ENCODE results near the gene CKM.
A peak's percentile ranks its signal among the peaks of the same experiment; 100 is the strongest.

Gene CKM

DNA sequence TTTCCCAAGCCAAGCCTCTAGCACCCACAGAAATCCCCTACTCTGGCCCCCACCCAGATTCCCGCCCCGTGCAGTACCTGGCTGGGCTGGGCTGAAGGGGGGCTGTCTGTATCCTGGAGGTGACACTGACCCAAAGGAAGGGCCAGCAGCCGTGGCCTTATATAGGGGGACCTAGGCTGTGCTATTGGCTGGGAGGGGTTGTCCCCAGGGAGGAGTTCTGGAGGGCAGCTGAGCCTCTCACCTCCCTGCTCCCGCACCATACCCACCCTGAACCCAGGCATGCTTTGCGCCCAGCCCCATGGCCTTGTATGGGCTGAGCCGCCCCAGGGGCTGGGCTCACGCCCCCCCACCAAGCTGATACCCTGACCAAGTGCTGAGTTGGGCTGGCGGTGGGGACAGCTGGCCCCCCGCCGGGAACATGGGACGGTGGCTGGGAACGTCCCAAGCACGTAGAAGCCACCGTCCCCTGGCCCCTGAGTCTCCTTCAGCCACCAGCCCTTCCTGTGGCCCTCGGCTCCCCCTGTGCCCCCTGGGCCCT, at the start of gene CKM:
Gene CKM, minus strand, starts transcription at position 132 of the 538 bp plus-strand sequence. CDS start 3,162 bp downstream, outside the sequence.
- no peaks in the 10 kb centered on the region for H3K36me3 ChIP-seq (ENCODE audit: control insufficient read depth in 5 of 5, insufficient read depth in 5 of 5, low read length in 5 of 5)
- peaks cover 0 to 14% (median 10%) of the 10 kb centered on the region in 5 donors for H3K4me1 ChIP-seq (ENCODE audit: control insufficient read depth in 5 of 5, insufficient read depth in 5 of 5, low read length in 5 of 5)
- peak within 1 kb of the TSS in 1 of 5 donors; percentile 0 for H3K4me3 ChIP-seq (ENCODE audit: low read depth in 1 of 5, low read length in 5 of 5)
- no peak within 1 kb of the TSS for H3K27ac ChIP-seq (ENCODE audit: low read depth, low read length)
- peaks cover 19 to 33% (median 27%) of the 10 kb centered on the region in 5 donors for H3K27me3 ChIP-seq (ENCODE audit: control insufficient read depth in 5 of 5, insufficient read depth in 4 of 5, low read length in 5 of 5)
- no peak within 1 kb of the TSS for H3K9ac ChIP-seq (ENCODE audit: low read length in 5 of 5)
- H3K9me3 ChIP-seq (ENCODE audit: control insufficient read depth in 5 of 5, low read length in 5 of 5), result no peaks in the 10 kb centered on the region

DNA sequence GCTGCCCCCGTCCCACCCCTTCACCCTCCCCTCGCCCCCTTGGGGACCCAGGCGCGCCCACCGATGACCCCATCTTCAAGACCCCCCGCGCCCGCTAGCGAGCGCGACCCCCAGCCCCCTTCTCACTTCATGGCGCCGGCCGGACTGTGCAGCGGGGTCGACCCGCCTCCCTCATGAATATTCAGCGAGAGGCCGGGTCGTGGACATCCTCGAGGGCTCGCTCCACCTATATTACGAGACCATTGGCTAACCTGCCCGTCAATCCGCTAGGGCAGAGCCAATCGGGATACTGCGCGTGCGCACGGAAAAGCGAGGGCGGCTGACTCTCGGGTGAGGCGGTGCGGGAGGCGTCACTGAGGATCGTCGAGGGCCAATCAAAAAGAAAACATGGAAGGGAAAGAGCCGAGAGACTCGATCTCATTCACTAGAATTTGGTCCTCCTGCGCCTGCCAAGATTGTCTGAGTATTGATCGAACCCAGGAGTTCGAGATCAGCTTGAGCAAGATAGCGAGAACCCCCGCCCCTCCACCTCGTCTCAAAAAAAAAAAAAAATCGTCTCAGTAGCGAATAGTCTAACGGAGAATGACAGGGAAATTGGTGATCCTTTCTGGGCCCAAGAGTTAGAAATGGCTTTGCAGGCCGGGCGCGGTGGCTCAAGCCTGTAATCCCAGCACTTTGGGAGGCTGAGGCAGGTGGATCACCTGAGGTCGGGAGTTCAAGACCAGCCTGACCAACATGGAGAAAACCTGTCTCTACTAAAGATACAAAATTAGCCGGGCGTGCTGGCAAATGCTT, 47.9 kb upstream of the CKM start, which contains the start of gene ERCC2:
Gene ERCC2, minus strand, starts transcription at position 164 of the 795 bp plus-strand sequence. Its CDS starts 33 bp downstream, at position 131.
- H3K4me3 ChIP-seq (ENCODE audit: low read depth in 1 of 5, low read length in 5 of 5), result peak within 1 kb of the TSS; percentile 76 to 90 (median 80)
- peak within 1 kb of the TSS; percentile 46 for H3K27ac ChIP-seq (ENCODE audit: low read depth, low read length)
- H3K9ac ChIP-seq (ENCODE audit: low read length in 5 of 5), result peak within 1 kb of the TSS in 4 of 5 donors; percentile 70 to 83 (median 80)
- H3K36me3 ChIP-seq (ENCODE audit: control insufficient read depth in 5 of 5, insufficient read depth in 5 of 5, low read length in 5 of 5), result no peaks in the 10 kb centered on the region
- H3K4me1 ChIP-seq (ENCODE audit: control insufficient read depth in 5 of 5, insufficient read depth in 5 of 5, low read length in 5 of 5), result peaks cover 0 to 10% (median 10%) of the 10 kb centered on the region in 5 donors
- no peaks in the 10 kb centered on the region for H3K27me3 ChIP-seq (ENCODE audit: control insufficient read depth in 5 of 5, insufficient read depth in 4 of 5, low read length in 5 of 5)
- no peaks in the 10 kb centered on the region for H3K9me3 ChIP-seq (ENCODE audit: control insufficient read depth in 5 of 5, low read length in 5 of 5)

DNA sequence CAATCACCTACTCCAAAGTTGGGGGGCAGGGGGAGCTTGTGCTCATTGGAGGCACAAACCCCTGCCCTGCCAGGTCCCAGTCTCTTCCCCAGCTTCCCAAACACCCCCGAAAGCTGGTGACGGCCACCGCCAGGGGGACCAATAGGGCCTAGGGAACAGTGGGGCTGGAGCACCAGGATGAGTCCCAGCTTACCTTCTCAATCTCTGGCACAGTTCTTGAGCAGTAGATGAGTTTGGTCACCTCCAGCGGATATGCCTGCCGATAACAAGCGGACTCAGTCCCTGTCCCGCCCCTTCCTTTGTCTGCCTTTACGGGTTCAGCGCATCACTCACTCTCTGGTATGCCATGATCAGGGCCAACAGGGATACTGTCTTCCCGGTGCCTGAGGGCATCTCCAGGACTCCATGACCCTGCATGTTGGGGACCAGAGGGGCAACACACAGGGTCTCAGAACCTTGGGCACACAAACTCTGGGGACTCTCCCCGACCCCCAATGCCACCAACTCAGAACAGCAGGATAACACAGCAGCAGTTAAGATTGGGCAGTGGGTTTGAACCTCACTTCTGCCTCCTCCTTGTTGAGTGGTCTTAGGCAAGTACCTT, 46.2 kb upstream of the CKM start:
- H3K4me3 ChIP-seq (ENCODE audit: low read depth in 1 of 5, low read length in 5 of 5), result no peak overlapping the region
- no peak overlapping the region for H3K9ac ChIP-seq (ENCODE audit: low read length in 5 of 5)

DNA sequence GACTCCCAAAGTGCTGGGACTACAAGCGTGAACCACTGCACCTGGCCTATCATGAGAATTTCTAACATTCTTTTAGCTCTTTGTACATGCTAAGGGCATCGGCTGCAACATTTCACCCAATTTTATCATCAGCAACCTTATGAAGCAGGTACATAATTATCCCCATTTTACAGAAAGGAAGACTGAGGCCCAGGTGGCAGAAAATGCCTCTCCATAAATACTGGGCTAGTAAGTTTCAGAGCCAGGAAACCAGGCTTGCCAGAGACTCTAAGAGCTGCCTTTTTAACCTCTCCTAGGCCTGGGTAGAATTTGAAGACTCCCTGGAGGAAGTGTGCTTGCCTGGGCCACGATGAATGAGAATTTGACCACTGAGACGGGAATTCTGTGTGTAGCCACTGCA, 45.5 kb upstream of the CKM start:
- Histone ChIP-seq H3K9ac (ENCODE audit: low read length in 5 of 5) (no peak overlapping the region), H3K4me3 (ENCODE audit: low read depth in 1 of 5, low read length in 5 of 5) (no peak overlapping the region), H3K9me3 (ENCODE audit: control insufficient read depth in 5 of 5, low read length in 5 of 5) (no peaks in the 10 kb centered on the region), H3K36me3 (ENCODE audit: control insufficient read depth in 5 of 5, insufficient read depth in 5 of 5, low read length in 5 of 5) (peaks cover 0 to 17% (median 6%) of the 10 kb centered on the region in 5 donors), H3K27me3 (ENCODE audit: control insufficient read depth in 5 of 5, insufficient read depth in 4 of 5, low read length in 5 of 5) (no peaks in the 10 kb centered on the region), H3K27ac (ENCODE audit: low read depth, low read length) (no peak overlapping the region), H3K4me1 (ENCODE audit: control insufficient read depth in 5 of 5, insufficient read depth in 5 of 5, low read length in 5 of 5) (peaks cover 0 to 10% (median 10%) of the 10 kb centered on the region in 5 donors)

More for the DNA sequence above, 46.2 kb upstream of the CKM start:
- Histone ChIP-seq H3K27me3 (ENCODE audit: control insufficient read depth in 5 of 5, insufficient read depth in 4 of 5, low read length in 5 of 5) (no peaks in the 10 kb centered on the region), H3K27ac (ENCODE audit: low read depth, low read length) (no peak overlapping the region), H3K36me3 (ENCODE audit: control insufficient read depth in 5 of 5, insufficient read depth in 5 of 5, low read length in 5 of 5) (peaks cover 0 to 11% (median 4%) of the 10 kb centered on the region in 5 donors), H3K4me1 (ENCODE audit: control insufficient read depth in 5 of 5, insufficient read depth in 5 of 5, low read length in 5 of 5) (peaks cover 0 to 10% (median 10%) of the 10 kb centered on the region in 5 donors), H3K9me3 (ENCODE audit: control insufficient read depth in 5 of 5, low read length in 5 of 5) (no peaks in the 10 kb centered on the region)

- no peaks in the 10 kb centered on the region for H3K27me3 ChIP-seq (ENCODE audit: control insufficient read depth in 5 of 5, insufficient read depth in 4 of 5, low read length in 5 of 5)
- H3K4me3 ChIP-seq (ENCODE audit: low read depth in 1 of 5, low read length in 5 of 5), result no peak overlapping the region
- peaks cover 0 to 37% (median 23%) of the 10 kb centered on the region in 5 donors for H3K36me3 ChIP-seq (ENCODE audit: control insufficient read depth in 5 of 5, insufficient read depth in 5 of 5, low read length in 5 of 5)
These were observed 42.0 kb upstream of the CKM start for GRCh38 chr19:45364696-45365095.

GRCh38 chr19:45363861-45364459, 41.3 kb upstream of the CKM start:
- Histone ChIP-seq H3K9me3 (ENCODE audit: control insufficient read depth in 5 of 5, low read length in 5 of 5) (no peaks in the 10 kb centered on the region), H3K27ac (ENCODE audit: low read depth, low read length) (no peak overlapping the region), H3K4me1 (ENCODE audit: control insufficient read depth in 5 of 5, insufficient read depth in 5 of 5, low read length in 5 of 5) (no peaks in the 10 kb centered on the region), H3K27me3 (ENCODE audit: control insufficient read depth in 5 of 5, insufficient read depth in 4 of 5, low read length in 5 of 5) (no peaks in the 10 kb centered on the region), H3K36me3 (ENCODE audit: control insufficient read depth in 5 of 5, insufficient read depth in 5 of 5, low read length in 5 of 5) (peaks cover 0 to 44% (median 28%) of the 10 kb centered on the region in 5 donors), H3K4me3 (ENCODE audit: low read depth in 1 of 5, low read length in 5 of 5) (no peak overlapping the region), H3K9ac (ENCODE audit: low read length in 5 of 5) (no peak overlapping the region)

More at GRCh38 chr19:45364696-45365095, 42.0 kb upstream of the CKM start:
- Histone ChIP-seq H3K9me3 (ENCODE audit: control insufficient read depth in 5 of 5, low read length in 5 of 5) (no peaks in the 10 kb centered on the region), H3K27ac (ENCODE audit: low read depth, low read length) (no peak overlapping the region), H3K9ac (ENCODE audit: low read length in 5 of 5) (no peak overlapping the region), H3K4me1 (ENCODE audit: control insufficient read depth in 5 of 5, insufficient read depth in 5 of 5, low read length in 5 of 5) (peaks cover 0 to 3% (median 2%) of the 10 kb centered on the region in 5 donors)

GRCh38 chr19:45362291-45362690, 39.6 kb upstream of the CKM start:
- Histone ChIP-seq H3K27me3 (ENCODE audit: control insufficient read depth in 5 of 5, insufficient read depth in 4 of 5, low read length in 5 of 5) (no peaks in the 10 kb centered on the region), H3K9me3 (ENCODE audit: control insufficient read depth in 5 of 5, low read length in 5 of 5) (no peaks in the 10 kb centered on the region), H3K9ac (ENCODE audit: low read length in 5 of 5) (no peak overlapping the region), H3K27ac (ENCODE audit: low read depth, low read length) (no peak overlapping the region), H3K36me3 (ENCODE audit: control insufficient read depth in 5 of 5, insufficient read depth in 5 of 5, low read length in 5 of 5) (peaks cover 0 to 52% (median 31%) of the 10 kb centered on the region in 5 donors), H3K4me1 (ENCODE audit: control insufficient read depth in 5 of 5, insufficient read depth in 5 of 5, low read length in 5 of 5) (no peaks in the 10 kb centered on the region), H3K4me3 (ENCODE audit: low read depth in 1 of 5, low read length in 5 of 5) (no peak overlapping the region)

GRCh38 chr19:45361608-45362007, 38.9 kb upstream of the CKM start:
- Histone ChIP-seq H3K36me3 (ENCODE audit: control insufficient read depth in 5 of 5, insufficient read depth in 5 of 5, low read length in 5 of 5) (peaks cover 0 to 59% (median 34%) of the 10 kb centered on the region in 5 donors), H3K4me3 (ENCODE audit: low read depth in 1 of 5, low read length in 5 of 5) (no peak overlapping the region), H3K27ac (ENCODE audit: low read depth, low read length) (no peak overlapping the region), H3K9me3 (ENCODE audit: control insufficient read depth in 5 of 5, low read length in 5 of 5) (no peaks in the 10 kb centered on the region), H3K27me3 (ENCODE audit: control insufficient read depth in 5 of 5, insufficient read depth in 4 of 5, low read length in 5 of 5) (no peaks in the 10 kb centered on the region), H3K4me1 (ENCODE audit: control insufficient read depth in 5 of 5, insufficient read depth in 5 of 5, low read length in 5 of 5) (no peaks in the 10 kb centered on the region), H3K9ac (ENCODE audit: low read length in 5 of 5) (no peak overlapping the region)

- Histone ChIP-seq H3K9me3 (ENCODE audit: control insufficient read depth in 5 of 5, low read length in 5 of 5) (no peaks in the 10 kb centered on the region), H3K27me3 (ENCODE audit: control insufficient read depth in 5 of 5, insufficient read depth in 4 of 5, low read length in 5 of 5) (no peaks in the 10 kb centered on the region), H3K4me3 (ENCODE audit: low read depth in 1 of 5, low read length in 5 of 5) (no peak overlapping the region), H3K36me3 (ENCODE audit: control insufficient read depth in 5 of 5, insufficient read depth in 5 of 5, low read length in 5 of 5) (peaks cover 0 to 74% (median 49%) of the 10 kb centered on the region in 5 donors), H3K4me1 (ENCODE audit: control insufficient read depth in 5 of 5, insufficient read depth in 5 of 5, low read length in 5 of 5) (no peaks in the 10 kb centered on the region), H3K27ac (ENCODE audit: low read depth, low read length) (no peak overlapping the region), H3K9ac (ENCODE audit: low read length in 5 of 5) (no peak overlapping the region)
These were observed 35.6 kb upstream of the CKM start for GRCh38 chr19:45358213-45358792.

All from subcutaneous abdominal adipose tissue (tissue), 5 donors.